Measurements from ENCODE around the gene WEE2. TPM values are rescaled to one million over a fixed set of nuclear protein-coding genes. Genes with fewer than 3 reads are reported as not detected.

Gene WEE2
- total RNA-seq, 1 donor from 2014 or later = 0.33 TPM

DNA sequence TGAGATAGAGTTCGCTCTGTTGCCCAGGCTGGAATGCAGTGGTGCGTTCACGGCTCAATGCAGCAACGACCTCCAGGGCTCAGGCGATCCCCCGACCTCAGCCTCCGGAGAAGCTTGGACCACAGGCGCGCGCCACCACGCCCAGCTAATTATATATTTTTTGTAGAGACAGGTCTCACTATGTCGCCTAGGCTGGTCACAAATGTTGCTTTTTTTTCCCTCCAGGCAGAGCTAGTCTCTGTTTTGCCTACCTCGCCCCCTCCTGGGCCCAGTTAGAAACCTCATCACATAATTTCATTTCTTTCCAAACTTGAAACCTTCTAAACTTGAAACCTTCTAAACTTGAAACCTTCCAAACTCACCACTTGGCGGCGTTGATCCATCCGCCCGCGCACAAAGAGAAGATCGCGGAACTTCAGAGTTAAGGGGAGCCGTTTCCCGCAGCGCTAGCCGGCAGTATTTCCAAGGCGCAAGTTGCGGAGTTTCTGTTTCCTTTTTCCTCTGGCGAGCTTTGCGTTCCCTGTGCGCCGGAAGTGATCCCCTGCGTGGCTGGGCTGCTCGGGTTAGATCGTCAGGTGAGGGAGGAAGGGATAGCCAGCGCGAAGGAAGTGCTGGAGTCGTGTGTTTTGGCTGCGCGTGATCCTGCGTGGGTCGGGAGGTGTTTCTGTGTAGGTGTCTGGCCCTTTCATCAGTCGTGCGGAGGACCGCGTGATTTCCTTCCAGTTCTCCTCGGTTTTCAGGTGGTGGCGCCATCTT, 29.9 kb downstream of the WEE2 start, which contains the start of gene SSBP1:
SSBP1 (plus strand) TSS at position 523 of the 756 bp plus-strand sequence. CDS start 809 bp downstream, outside the sequence.
- Mint-ChIP-seq H3K27me3 (ENCODE audit: unreplicated experiment) (peaks cover 6% of the 10 kb centered on the region), H3K27ac (ENCODE audit: unreplicated experiment) (peak within 1 kb of the TSS; percentile 98), H3K4me1 (ENCODE audit: unreplicated experiment) (peaks cover 16% of the 10 kb centered on the region), H3K4me3 (ENCODE audit: unreplicated experiment) (peak within 1 kb of the TSS; percentile 98), H3K9me3 (ENCODE audit: unreplicated experiment) (no peaks in the 10 kb centered on the region), H3K36me3 (ENCODE audit: low read depth, unreplicated experiment) (no peaks in the 10 kb centered on the region)
- peak; percentile 71 for TF ChIP-seq CTCF (IDR thresholded peaks at IDR 0.05; ENCODE audit: unreplicated experiment)
- peak; percentile 83 for DNase-seq (ENCODE audit: low spot score)

- H3K4me1 Mint-ChIP-seq (ENCODE audit: unreplicated experiment) = peaks cover 16% of the 10 kb centered on the region
- peak overlapping the region; percentile 98 for H3K4me3 Mint-ChIP-seq (ENCODE audit: unreplicated experiment)
- peaks cover 5% of the 10 kb centered on the region for H3K36me3 Mint-ChIP-seq (ENCODE audit: low read depth, unreplicated experiment)
- DNase-seq (ENCODE audit: low spot score) = no peak
- H3K27ac Mint-ChIP-seq (ENCODE audit: unreplicated experiment) = peak overlapping the region; percentile 98
- peaks cover 6% of the 10 kb centered on the region for H3K27me3 Mint-ChIP-seq (ENCODE audit: unreplicated experiment)
- no peaks in the 10 kb centered on the region for H3K9me3 Mint-ChIP-seq (ENCODE audit: unreplicated experiment)
- no peak for TF ChIP-seq CTCF (IDR thresholded peaks at IDR 0.05; ENCODE audit: unreplicated experiment)
These were observed 30.4 kb downstream of the WEE2 start for GRCh38 chr7:141738592-141739013.

- TF ChIP-seq CTCF (IDR thresholded peaks at IDR 0.05; ENCODE audit: unreplicated experiment) = no peak
- DNase-seq (ENCODE audit: low spot score) = no peak
- no peaks in the 10 kb centered on the region for H3K9me3 Mint-ChIP-seq (ENCODE audit: unreplicated experiment)
- peaks cover 16% of the 10 kb centered on the region for H3K4me1 Mint-ChIP-seq (ENCODE audit: unreplicated experiment)
- peak overlapping the region; percentile 85 for H3K4me3 Mint-ChIP-seq (ENCODE audit: unreplicated experiment)
- peaks cover 10% of the 10 kb centered on the region for H3K36me3 Mint-ChIP-seq (ENCODE audit: low read depth, unreplicated experiment)
- peak overlapping the region; percentile 68 for H3K27ac Mint-ChIP-seq (ENCODE audit: unreplicated experiment)
- H3K27me3 Mint-ChIP-seq (ENCODE audit: unreplicated experiment) = peaks cover 6% of the 10 kb centered on the region
These were observed 31.1 kb downstream of the WEE2 start for GRCh38 chr7:141739250-141739649.

DNA sequence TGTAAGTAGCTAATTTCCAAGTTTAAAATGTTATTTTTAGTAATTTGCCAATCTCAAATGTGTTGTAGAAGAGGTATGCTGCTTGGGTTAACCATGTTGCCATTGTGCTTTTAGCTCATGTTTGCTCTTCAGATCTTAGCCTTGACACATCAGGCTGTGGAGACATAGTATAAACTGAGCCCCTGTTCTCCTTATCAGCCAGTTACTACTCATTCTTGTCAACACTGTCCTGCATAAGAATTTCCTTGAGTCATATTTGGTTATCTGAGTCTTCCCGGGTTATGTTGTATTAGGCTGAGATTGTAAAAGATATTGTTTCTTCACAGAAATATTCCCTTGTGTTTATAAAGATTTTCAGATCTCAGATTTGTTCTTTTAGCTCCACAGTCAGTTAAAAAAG, 34.1 kb downstream of the WEE2 start:
- H3K4me3 Mint-ChIP-seq (ENCODE audit: unreplicated experiment) = no peak overlapping the region
- peaks cover 16% of the 10 kb centered on the region for H3K4me1 Mint-ChIP-seq (ENCODE audit: unreplicated experiment)
- DNase-seq (ENCODE audit: low spot score) = no peak
- peaks cover 16% of the 10 kb centered on the region for H3K36me3 Mint-ChIP-seq (ENCODE audit: low read depth, unreplicated experiment)
- H3K27ac Mint-ChIP-seq (ENCODE audit: unreplicated experiment) = no peak overlapping the region
- H3K27me3 Mint-ChIP-seq (ENCODE audit: unreplicated experiment) = peaks cover 6% of the 10 kb centered on the region
- TF ChIP-seq CTCF (IDR thresholded peaks at IDR 0.05; ENCODE audit: unreplicated experiment) = no peak
- H3K9me3 Mint-ChIP-seq (ENCODE audit: unreplicated experiment) = no peaks in the 10 kb centered on the region

- Mint-ChIP-seq H3K4me3 (ENCODE audit: unreplicated experiment) (no peak overlapping the region), H3K27me3 (ENCODE audit: unreplicated experiment) (peaks cover 3% of the 10 kb centered on the region), H3K27ac (ENCODE audit: unreplicated experiment) (no peak overlapping the region), H3K36me3 (ENCODE audit: low read depth, unreplicated experiment) (peaks cover 22% of the 10 kb centered on the region), H3K4me1 (ENCODE audit: unreplicated experiment) (peaks cover 9% of the 10 kb centered on the region), H3K9me3 (ENCODE audit: unreplicated experiment) (no peaks in the 10 kb centered on the region)
- DNase-seq (ENCODE audit: low spot score) = no peak
- TF ChIP-seq CTCF (IDR thresholded peaks at IDR 0.05; ENCODE audit: unreplicated experiment) = no peak
These were observed 36.0 kb downstream of the WEE2 start for GRCh38 chr7:141744131-141744530.

Data from endothelial cell (in vitro differentiated cells).